Measurements from ENCODE around the gene GRIK4. TPM values are rescaled to one million over a fixed set of nuclear protein-coding genes. Genes with fewer than 3 reads are reported as not detected.

Gene GRIK4
- total RNA-seq, 4 donors from 2014 or later: under 0.01 to 0.69 (median 0.25) TPM

DNA sequence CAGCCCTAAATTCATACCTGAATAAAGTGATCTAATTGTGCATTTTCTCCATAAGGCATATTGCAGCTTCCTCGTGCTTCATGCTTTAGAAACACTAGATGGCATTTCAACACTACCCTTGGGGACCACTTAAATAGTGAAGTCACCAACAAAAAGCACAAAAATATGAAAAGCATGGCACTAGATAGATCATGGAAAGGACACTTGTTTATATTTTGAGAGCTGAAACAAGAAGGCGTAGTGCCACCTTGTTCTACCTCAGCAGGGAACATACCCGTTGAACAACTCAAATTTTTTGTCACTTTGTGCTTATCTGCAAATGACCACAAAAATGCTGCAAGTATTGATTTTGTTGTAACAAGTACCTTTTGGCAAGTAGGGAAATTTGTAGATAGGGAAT lies 521.0 kb downstream of the GRIK4 start:
- Histone ChIP-seq H3K4me3 (no peak overlapping the region), H3K27ac (no peak overlapping the region), H3K27me3 (no peaks in the 10 kb centered on the region), H3K9me3 (no peaks in the 10 kb centered on the region), H3K4me1 (peaks cover 0 to 6% (median 0%) of the 10 kb centered on the region in 3 donors), H3K36me3 (no peaks in the 10 kb centered on the region)
- 93 to 100% methylated on average over 2 to 3 of the region's 3 CpGs for WGBS, 2 donors (ENCODE audit: low coverage in 1 of 2)
- ATAC-seq: no peak
- TF ChIP-seq CTCF (IDR thresholded peaks at IDR 0.05) (no peak), POLR2AphosphoS5 (IDR thresholded peaks at IDR 0.05) (no peak), POLR2A (IDR thresholded peaks at IDR 0.05) (no peak), EP300 (IDR thresholded peaks at IDR 0.05) (no peak)

- Histone ChIP-seq H3K9me3 (no peaks in the 10 kb centered on the region), H3K4me3 (no peak overlapping the region), H3K27me3 (no peaks in the 10 kb centered on the region), H3K4me1 (peaks cover 0 to 6% (median 0%) of the 10 kb centered on the region in 3 donors), H3K36me3 (no peaks in the 10 kb centered on the region), H3K27ac (no peak overlapping the region)
- 90 to 91% methylated on average over 4 of the region's 4 CpGs for WGBS, 2 donors (ENCODE audit: low coverage in 1 of 2)
- no peak for ATAC-seq
- no peak for TF ChIP-seq CTCF (IDR thresholded peaks at IDR 0.05)
- no peak for TF ChIP-seq POLR2AphosphoS5 (IDR thresholded peaks at IDR 0.05)
- no peak for TF ChIP-seq POLR2A (IDR thresholded peaks at IDR 0.05)
- no peak for TF ChIP-seq EP300 (IDR thresholded peaks at IDR 0.05)
Observed at GRCh38 chr11:121033635-121034034, 522.1 kb downstream of the GRIK4 start.

DNA sequence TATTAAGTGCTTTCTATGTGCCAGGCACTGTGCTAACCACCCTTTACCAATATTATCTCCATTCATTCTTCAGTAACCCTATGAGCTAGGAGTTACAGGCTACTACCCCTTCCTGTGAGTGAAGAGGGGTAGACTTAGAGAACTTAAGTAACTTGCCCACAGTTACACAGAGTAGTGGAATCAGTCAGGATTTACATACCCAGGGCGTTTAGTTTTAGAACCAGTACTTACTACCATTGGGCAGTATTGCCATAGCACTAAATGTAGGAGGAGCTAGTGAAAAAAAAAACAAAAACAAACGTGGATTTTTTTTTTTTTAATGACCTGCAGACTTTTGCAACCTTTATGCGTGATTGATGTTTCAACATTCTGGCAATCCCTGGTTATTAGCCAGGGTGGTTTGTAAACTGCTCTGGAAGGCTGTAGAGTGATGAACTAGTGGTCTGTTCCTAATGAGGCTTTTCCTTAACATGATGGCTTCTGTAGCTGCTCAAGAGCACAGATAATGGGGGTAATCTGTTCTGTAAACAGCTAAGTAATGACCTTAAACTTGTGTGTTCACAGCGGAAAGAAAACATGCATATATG lies 523.7 kb downstream of the GRIK4 start:
- TF ChIP-seq POLR2AphosphoS5 (IDR thresholded peaks at IDR 0.05) (no peak), EP300 (IDR thresholded peaks at IDR 0.05) (no peak), POLR2A (IDR thresholded peaks at IDR 0.05) (no peak), CTCF (IDR thresholded peaks at IDR 0.05) (no peak)
- no peak for ATAC-seq
- no peaks in the 10 kb centered on the region for H3K36me3 ChIP-seq
- H3K4me1 ChIP-seq: peaks cover 0 to under 1% (median 0%) of the 10 kb centered on the region in 3 donors
- H3K27me3 ChIP-seq: no peaks in the 10 kb centered on the region
- H3K27ac ChIP-seq: no peak overlapping the region
- no peaks in the 10 kb centered on the region for H3K9me3 ChIP-seq
- no peak overlapping the region for H3K4me3 ChIP-seq
- 72 to 74% methylated on average over 3 to 4 of the region's 4 CpGs for WGBS, 2 donors (ENCODE audit: low coverage in 1 of 2)

DNA sequence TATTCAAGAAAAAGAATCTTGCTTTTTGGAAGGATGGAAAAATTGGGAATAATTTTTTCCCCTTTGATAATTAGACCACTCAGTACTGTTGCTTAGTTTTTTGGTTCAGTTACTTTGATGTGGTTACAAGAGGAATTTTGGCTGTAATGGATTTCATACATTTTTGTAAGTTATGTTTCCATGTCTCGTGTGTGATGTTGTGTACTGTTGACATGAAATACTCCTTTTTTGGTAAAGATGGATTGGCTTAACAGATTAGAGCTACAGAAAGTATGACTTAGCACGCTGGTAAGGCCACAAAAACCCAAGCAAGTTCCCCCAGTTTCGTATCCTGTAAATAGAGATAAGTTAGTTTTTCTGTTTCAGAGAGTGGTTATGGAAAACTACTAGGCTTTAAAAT lies 524.2 kb downstream of the GRIK4 start:
- Histone ChIP-seq H3K36me3 (no peaks in the 10 kb centered on the region), H3K4me3 (no peak overlapping the region), H3K27ac (no peak overlapping the region), H3K9me3 (no peaks in the 10 kb centered on the region), H3K4me1 (no peaks in the 10 kb centered on the region), H3K27me3 (no peaks in the 10 kb centered on the region)
- no peak for TF ChIP-seq CTCF (IDR thresholded peaks at IDR 0.05)
- no peak for TF ChIP-seq POLR2AphosphoS5 (IDR thresholded peaks at IDR 0.05)
- no peak for TF ChIP-seq EP300 (IDR thresholded peaks at IDR 0.05)
- TF ChIP-seq POLR2A (IDR thresholded peaks at IDR 0.05): no peak
- ATAC-seq: no peak
- 62 to 73% methylated on average over 3 of the region's 3 CpGs for WGBS, 2 donors (ENCODE audit: low coverage in 1 of 2)

DNA sequence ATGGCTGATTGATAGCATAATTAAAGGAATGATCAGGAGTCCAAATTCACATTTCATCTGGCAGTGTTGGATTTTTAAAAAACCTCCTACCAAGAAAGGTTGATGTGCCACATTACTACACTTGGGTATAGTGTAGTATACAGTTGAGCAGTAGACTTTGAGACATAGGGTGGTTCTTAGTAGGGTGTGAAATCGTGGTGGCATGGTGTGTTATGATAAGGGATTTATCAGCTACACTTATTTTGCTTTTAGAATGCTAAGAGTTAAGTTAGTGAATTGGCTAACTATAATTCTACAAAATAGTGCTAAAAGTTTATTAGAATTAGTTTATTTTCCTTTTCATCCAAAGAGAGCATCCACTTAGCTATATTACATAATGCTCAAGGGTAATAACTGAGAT lies 525.5 kb downstream of the GRIK4 start:
- ATAC-seq: no peak
- Histone ChIP-seq H3K9me3 (no peaks in the 10 kb centered on the region), H3K36me3 (no peaks in the 10 kb centered on the region), H3K4me1 (no peaks in the 10 kb centered on the region), H3K27ac (no peak overlapping the region), H3K4me3 (no peak overlapping the region), H3K27me3 (no peaks in the 10 kb centered on the region)
- TF ChIP-seq CTCF (IDR thresholded peaks at IDR 0.05) (no peak), POLR2AphosphoS5 (IDR thresholded peaks at IDR 0.05) (no peak), EP300 (IDR thresholded peaks at IDR 0.05) (no peak), POLR2A (IDR thresholded peaks at IDR 0.05) (no peak)
- 90 to 100% methylated on average over 1 of the region's 1 CpG for WGBS, 2 donors (ENCODE audit: low coverage in 1 of 2)
